Stimulated activated CD4-positive, alpha-beta T cell treated with anti-CD3 and anti-CD28 coated beads, Interleukin-15, amount 100 ng/mL, for 48 hours (primary cell): Measurements from ENCODE around the gene CACNG3.
"Not testable (repeated sequence)": the region's sequence is repeated elsewhere in the genome, so short reads cannot be mapped to it uniquely, and the experiment has no call there.

Experiments
- DNase-seq, 2 donors: peaks; one replicate each; pipeline ENCODE4 v3.0.0-alpha.2; 2020; ENCODE audit warnings: low read depth in 2 of 2

The CACNG3 gene

DNA sequence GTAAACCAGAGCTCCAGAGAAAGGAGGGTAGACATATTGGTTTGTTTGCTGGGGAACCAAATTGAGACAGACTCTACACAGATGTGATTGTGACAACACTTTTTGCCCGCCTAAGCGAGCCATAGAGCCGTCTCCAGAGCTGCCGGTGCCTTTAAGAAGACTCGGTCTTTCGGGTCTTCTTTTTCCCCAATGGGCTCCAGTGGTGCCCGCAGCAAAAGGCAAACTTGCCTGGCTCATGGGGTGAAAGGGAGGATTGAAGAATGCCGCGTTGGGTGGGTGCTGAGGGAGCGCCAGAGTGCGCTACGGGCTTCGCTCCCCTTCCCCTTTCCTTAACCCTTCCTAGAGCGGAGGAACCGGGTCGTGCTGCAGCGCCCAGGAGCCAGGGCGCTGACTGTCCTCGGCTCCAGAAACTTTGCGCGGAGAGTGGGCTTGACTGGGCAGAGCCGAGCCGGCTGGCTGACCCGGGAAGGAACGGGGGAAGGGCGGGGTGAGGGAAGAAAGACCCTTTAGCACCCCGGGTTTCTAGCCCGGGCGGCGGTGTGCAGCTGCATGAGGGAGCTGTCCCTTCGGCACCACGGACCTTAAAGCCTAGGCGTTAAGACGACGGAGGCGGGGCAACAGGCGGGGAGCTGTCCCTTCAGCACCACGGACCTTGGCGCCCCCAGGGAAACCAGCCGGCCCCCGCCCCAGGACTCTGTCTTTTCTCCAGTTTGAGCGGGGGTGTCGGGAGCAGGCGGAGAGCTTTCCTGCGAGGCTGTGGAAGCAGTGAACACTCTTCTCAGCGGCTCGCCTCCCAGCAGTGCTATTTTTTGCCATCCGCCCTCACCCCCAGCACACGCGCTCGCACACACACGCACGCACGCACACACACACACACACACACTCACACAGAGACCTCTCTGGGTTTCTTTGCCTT lies at the start of gene CACNG3:
Gene CACNG3 (plus strand): TSS at position 880 of the 916 bp plus-strand sequence. CDS start 420 bp downstream, outside the sequence.
- peak; percentile 31 to 52 for DNase-seq

DNA sequence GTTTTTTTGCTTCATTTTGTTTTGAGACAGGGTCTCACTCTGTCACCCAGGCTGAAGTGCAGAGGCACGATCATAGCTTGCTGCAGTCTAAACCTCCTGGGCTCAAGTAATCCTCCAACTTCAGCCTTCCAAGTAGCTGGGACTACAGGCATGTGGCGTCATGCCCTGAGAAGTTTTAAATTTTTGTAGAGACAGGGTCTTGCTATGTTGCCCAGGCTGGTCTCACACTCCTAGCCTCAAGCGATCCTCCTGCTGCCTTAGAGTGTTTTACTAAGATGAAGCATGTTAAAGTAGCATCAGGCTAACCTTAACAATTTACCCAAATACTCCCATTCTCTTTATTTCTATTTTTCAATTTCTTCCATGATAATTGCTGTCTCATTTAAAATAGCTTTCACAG lies 49.2 kb upstream of the CACNG3 start:
- no peak for DNase-seq

DNA sequence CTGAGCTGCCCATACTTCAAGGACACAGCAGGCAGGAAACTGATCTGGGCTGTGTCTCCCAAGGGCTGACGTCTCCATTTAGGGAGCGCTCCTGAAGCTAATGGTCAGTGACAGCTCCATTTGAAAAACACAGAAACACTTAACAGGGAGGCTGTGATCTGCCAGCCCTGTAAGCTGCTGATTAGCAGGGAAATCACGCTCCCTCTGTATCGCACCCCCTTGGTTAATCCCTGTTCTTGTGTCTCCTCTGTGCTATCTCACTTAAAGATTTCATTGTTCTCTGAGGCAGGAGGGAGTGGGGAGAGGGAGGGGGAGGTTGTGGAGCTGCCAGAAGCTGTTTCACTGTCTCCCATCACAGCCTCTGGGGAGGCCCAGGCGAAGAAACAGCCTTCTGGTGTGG lies 47.4 kb upstream of the CACNG3 start:
- no peak for DNase-seq

DNA sequence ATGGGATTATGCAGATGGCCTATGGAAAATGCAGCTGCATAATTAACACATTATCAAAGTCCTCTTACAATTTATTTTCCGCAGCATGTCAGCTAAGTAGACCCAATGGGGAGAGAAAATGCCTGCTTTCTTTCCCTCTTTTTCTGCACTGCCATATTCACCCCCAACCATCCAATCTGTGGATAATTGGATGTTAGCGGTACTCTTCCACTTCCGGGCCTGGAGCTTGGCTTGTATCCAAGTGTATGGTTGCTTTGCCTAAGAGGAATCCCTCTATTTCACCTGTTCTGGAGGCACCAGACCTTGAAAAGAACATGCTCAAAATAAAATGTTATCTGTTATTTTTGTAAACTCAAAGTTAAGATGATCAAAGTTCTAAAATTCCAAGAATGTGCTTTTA lies 41.1 kb upstream of the CACNG3 start:
- DNase-seq: no peak

DNA sequence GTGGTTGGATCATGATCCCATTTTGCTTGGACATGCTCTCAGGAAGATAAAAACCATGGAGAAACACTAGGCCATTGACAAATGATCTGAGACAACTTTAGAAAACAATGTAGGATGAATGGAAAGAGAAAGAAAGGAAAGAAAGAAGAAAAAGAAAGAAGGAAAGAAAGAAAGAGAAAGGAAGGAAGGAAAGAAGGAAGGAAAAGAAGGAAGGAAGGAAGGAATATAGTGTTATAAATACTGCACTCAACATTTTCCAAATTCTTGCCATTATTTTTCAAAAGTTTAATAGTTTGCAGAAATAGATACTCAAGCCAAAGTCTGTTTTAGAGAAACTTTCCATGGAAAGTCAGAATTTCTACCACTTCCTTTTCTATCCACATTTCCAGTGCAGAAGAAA lies 39.2 kb upstream of the CACNG3 start:
- no peak for DNase-seq

DNA sequence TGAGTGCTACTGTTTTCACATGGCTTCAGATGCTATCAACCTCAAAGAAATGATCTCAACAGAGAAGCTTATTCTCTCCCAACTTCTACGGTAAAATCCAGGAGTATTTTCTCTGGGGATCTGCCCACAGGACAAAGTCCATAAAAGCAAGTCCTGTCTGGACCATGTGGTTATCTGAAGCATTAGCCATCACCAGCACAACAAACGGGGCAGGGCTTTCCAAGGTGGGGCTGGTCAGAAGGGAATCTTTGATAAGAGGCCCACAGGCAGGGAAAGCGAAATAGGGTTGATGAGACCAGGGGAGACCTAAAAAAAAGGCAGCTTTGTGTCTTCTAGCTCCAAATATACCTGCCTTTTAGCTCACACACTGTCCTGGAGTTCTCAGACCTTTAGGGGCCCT lies 38.7 kb upstream of the CACNG3 start:
- no peak for DNase-seq

DNA sequence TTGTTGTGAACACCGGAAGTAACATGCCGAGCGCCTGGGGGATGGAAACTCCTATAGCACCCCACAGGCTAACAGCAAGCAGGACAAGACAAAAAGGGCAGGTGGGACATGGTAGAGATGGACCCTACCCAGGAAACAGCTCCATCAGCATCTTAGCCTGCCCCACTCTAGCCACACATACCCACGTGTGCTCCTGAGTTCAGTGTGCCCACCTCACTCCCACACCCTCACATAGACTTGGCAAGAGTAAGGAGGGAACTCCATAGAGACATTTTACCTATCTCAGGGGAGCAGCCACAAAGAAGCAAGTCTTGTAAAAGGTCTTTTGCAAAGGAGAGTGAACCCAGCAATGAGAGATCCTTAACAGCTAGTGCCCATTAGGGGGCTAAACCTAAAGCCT lies 37.8 kb upstream of the CACNG3 start:
- DNase-seq: no peak

DNA sequence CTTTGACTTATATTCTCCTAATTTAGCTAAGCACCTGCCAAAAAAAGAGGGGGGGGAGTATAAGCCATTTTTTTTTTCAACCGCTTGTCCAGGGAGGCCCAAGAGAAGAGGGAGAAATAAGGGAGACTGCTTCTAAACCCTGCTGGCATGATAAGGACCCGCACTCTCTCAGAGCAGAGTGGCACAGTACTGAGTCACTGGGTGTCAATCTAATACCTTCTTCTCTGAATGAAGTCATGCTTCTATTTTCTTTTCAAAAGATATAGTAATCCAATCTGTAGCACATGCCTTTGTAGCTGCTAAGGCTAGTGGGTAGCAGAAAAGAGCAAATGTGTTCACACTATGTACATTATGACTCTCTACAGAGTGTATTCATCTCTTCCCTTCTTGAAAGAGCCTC lies 34.9 kb upstream of the CACNG3 start:
- DNase-seq: no peak

DNA sequence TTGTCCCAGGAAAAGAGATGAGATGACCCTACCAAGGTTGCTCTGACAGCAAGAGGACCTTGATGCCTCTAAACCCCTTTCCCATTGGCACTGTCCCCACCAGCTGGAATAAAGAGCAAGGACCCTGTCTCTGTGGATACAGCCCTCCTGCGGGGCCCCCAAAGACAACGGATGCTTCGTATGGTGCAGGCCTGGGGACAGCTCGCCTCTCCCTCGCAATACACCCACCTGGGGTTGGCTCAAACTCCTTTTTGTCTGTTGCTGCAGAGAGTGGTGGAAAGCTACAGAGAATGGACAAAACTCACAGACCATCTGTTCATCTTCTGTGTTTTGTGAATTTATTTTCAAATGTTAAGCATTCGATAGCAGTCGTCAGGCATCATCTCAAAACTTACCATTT lies 27.6 kb upstream of the CACNG3 start:
- DNase-seq: no peak

DNA sequence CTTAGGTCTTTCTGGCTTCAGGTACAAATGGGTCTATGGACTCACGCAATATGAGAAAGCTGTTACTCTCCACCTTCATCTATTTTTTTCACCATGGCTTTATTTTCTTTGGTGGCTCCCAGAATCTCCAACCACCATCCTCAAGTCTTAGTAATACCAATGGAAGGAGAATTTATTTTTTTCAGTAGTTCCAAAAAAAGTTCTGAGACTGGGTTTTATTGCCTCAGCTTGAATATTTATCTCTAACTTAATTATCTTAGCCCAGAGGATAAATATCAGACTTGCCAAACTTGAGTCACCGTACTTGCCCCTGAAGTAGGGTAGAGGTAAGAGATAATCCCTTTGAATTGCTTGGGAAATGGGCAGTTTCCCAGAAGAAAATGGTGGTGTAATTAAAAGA lies 23.2 kb upstream of the CACNG3 start:
- DNase-seq: no peak

DNA sequence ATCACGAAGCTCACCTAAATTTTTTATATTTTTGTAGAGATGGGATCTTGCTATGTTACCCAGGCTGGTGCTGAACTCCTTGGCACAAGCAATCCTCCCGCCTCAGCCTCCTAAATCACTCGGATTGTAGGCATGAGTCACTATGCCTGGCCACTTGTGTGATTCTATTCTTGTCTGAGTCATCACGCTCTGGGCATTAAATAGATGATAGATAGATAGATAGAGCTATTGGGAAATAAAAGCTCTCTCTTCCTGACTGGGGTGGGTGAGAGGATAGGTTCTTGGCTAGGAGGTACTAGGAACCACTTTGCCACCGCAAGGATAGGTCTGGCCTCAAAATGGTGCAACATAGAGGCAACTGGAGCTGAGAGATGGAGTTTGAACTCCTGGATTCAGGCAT lies 21.4 kb upstream of the CACNG3 start:
- no peak for DNase-seq

DNA sequence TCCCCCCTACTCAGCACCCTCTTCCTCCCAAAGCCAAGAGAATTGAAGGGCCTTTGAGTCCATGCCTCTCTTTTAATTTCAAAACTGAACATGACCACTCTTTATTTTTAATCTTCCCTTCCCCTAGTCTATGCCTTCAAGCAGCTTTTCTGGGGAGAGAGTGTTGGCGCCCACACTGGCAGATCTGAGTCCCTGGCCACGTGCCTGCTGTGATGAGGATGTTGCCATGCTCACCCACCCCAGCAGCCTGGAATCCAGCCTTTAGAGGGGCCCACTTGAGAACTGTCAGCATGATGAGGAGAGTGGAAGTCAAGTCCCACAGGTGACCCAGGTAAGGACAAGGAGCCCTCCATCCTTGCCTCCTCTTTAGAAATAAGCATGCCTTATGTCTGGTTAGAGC lies 20.3 kb upstream of the CACNG3 start:
- no peak for DNase-seq

DNA sequence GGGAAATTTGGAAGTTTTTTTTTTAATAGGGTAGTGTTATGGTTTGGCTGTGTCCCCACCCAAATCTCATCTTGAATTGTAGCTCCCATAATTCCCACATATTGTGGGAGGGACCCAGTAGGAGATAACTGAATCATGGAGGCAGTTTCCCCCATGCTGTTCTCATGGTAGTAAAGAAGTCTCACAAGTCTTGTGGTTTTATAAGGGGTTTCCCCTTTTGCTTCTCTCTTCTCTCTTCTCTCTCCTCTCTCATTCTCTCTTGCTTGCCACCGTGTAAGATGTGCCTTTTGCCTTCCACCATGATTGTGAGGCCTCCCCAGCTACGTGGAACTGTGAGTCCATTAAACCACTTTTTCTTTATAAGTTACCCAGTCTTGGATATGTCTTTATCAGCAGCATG lies 17.3 kb upstream of the CACNG3 start:
- not testable (repeated sequence) for DNase-seq

DNA sequence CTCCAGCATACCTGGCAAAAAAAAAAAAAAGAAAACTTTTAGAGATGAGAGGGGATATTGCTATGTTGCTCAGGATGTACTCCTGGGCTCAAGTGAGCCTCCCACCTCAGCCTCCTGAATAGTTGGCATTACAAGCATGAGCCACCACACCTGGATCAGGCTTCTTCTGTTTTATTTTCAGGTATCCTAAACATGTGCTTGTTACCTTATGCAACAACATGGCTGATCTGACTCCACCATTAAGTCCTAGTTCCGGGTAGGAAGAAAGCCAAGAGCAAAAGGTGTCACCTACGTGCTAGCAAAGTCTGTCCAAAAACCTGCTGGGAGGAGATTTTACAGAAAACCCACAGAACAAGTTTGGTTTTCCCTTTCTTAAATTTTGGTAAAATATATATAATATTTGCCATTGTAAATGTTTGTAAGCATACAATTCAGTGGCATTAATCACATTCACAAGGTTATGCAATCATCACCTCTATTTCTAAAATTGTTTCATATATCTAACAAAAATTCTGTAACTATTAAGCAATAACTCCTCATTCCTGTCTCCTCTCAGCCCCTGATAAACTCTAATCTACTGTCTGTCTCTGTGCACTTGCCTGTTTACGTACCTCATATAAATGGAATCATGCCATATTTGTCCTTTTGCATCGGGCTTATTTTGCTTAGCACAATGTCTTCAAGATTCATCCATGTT lies 9.1 kb upstream of the CACNG3 start:
- DNase-seq: no peak

DNA sequence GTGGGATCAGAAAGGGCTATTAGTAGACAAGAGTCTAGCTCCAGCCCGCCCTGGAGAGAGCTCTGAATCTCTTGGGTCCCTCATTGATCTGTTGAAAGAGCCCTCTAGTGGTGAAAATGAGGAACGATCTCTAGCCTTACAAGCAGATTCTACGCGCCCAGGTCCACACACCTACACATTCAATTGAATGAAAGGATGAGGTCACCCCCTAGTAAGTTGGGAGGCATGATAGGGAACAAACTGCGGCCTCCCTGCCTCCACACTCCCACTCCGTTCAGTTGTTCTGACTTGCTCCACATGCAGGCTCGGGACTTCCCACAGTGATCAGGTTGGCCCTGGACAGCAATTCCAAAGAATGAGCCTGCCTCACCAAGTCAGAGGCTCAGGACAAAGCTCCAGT lies 2.9 kb upstream of the CACNG3 start:
- DNase-seq: peak; percentile 10 to 11

DNA sequence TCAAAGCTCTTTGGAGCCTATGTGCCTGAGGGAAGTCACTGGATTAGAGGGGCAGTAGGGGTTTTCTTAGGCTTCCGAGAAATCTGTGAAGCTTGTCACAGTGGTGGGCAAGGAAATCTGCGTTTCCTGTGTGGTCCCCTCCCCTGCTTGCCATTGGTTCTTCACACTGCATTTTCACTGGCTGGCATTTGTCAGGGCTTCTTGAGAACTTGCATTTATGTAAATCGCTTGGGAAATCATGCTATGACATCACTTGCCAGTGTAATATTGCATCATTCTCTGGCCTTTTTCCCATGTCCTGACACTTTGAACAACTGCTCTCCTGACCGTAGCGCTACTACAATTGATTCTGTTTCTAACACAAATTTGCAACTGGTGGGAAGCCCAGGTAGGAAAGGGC lies 1.8 kb downstream of the CACNG3 start:
- DNase-seq: no peak

DNA sequence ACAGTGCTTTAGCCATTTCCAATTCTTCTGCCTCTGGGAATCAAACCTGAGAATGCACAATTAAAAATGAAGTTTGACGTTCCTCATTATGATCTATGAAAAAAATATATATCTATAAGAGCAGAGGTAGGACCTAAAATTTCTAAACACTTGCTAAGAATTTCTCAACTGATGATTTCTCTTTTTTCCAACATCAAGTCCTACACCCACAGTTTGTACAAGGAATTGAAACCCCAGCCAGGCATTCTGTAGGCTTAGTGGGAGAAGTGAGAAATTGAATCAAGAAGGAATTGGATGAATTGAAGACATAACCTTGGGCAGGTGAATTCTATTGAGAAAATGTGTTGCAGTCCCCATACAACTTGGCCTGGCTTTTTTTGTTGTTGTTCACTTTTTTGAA lies 2.7 kb downstream of the CACNG3 start:
- DNase-seq: no peak

DNA sequence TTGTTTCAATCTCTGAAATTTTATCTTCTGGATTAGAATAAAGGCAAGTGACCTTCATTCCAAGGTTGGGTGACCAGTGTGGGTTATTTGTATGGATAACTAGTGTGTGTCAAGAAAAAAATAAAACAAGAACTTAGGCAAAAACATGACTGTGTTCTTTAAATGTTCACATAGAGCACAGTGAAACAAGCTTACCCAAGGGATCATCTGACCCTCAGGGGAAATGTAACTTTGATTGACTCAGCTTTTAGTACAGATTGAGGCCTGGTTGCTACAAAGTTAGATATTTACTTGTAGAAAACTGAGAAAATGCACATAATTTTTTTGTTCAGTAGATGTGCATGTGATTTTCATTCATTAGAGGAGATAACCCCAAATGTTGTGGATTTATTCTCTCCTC lies 6.7 kb downstream of the CACNG3 start:
- no peak for DNase-seq

DNA sequence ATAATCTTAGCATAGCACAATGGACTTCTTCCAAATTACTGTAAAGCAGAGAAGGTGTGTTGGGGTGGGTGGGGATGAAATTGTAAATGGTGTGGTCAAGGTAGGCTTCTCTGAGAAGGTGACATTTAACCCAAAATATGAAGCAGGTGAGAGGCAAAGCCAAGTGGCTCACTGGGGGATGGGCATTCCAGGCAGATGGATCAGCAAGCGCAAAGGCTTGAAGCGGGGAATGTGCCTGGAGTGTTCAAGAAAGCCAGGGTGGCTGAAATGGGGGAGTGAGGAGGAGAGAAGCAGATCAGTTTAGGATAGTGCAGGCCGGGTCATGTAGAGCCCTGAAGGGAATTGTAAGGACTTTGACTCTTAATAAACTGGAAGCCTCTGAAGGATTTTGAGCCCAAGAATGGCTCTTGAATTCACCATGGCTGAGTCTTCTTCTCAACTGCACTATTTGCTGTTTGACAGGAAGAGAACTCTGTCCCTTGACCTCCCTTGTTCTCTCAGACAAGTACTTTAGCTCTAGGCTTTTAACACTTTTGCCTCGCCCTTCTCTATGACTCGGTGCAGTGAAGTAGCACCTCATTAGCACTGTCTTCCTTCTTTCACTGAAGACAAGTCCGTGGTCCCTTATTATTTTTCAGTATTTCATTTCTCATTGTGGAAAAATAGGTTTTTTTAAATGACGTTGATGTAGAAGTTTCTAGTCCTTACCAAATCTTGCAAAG lies 14.7 kb downstream of the CACNG3 start:
- no peak for DNase-seq

DNA sequence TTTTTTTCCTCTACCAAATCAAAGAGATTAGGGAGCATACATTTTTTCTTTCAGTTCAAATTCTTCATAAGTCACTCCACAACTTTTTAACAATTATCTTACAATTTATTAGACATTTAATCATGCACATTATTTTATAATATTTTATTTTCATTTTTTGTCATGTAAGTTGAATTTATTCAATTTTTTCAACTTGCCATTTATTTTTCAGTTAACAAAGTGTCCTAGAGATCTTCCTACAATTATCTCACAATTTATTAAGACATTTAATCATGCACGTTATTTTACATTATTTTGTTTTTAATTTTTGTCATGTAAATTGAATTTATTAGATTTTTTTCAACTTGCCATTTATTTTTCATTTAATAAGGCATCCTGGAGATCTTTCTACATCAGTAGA lies 16.2 kb downstream of the CACNG3 start:
- DNase-seq: no peak

DNA sequence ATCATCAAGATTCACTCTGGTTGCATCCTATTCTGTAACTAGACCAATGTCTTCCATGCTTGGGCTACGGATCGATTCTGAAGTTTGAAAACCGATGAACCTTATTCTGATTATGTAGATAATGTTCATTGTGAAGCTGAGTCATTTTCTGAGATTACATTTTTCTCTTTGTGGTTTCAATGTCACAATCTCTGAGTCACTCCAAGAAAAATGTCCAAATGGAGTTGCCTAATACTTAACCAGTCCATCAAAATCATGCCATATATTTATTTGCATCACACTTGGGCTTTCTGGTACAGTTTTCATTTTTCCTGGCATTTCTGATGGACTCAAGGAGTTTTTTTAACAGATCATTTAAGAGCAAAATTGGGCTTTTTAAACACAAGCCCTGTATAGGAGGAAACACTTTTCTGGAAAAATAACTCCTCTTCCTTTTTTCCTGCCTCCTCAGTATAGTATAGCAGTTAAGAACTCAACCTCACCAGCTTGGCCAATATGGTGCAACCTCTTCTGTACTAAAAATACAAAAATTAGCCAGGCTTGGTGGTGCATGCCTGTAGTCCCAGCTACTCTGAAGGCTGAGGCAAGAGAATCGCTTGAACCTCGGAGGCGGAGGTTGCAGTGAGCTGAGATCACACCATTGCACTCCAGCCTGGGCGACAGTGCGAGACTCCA lies 17.5 kb downstream of the CACNG3 start:
- no peak for DNase-seq

DNA sequence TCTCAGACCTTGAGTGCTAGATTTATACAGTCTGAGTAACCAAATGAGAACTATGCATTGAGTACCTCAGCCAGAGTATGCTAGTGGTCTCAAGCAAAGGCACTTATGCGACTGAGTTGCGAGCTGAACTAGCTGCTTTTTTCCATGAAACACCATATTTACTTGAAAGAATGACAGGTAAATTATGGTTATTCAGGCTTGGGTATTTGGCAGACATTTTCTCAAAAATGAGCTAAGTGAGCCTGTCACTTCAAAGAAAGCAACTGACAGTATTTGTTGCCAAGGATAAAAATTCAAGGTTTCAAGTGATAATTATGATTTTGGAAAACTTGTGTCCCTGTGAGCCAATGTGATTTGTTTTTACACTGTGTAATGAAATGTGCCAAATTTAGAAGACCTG lies 19.3 kb downstream of the CACNG3 start:
- no peak for DNase-seq
